Kidney glomerular epithelial cell (primary cell): Measurements from ENCODE around the gene ADARB2.
"Not testable (repeated sequence)": the region's sequence is repeated elsewhere in the genome, so short reads cannot be mapped to it uniquely, and the experiment has no call there.

Experiments
- DNase-seq: peaks from one replicate; lab custom pipeline; 2025; lab: John Stamatoyannopoulos, UW

The ADARB2 gene

GRCh38 chr10:1347962-1348772 lies 389.2 kb downstream of the ADARB2 start:
- DNase-seq: no peak

- no peak for DNase-seq
These were observed 389.8 kb downstream of the ADARB2 start for GRCh38 chr10:1347525-1347924.

- no peak for DNase-seq
These were observed 391.1 kb downstream of the ADARB2 start for GRCh38 chr10:1346201-1346600.

GRCh38 chr10:1345368-1345767 lies 392.0 kb downstream of the ADARB2 start:
- DNase-seq: no peak

GRCh38 chr10:1344846-1345245 lies 392.5 kb downstream of the ADARB2 start:
- no peak for DNase-seq

GRCh38 chr10:1344408-1344807 lies 392.9 kb downstream of the ADARB2 start:
- DNase-seq: no peak

- DNase-seq: no peak
These were observed 394.1 kb downstream of the ADARB2 start for GRCh38 chr10:1343176-1343575.

GRCh38 chr10:1341052-1341451 lies 396.3 kb downstream of the ADARB2 start:
- DNase-seq: not testable (repeated sequence)

- DNase-seq: no peak
These were observed 397.9 kb downstream of the ADARB2 start for GRCh38 chr10:1339396-1339795.

GRCh38 chr10:1335642-1336041 lies 401.7 kb downstream of the ADARB2 start:
- DNase-seq: no peak

GRCh38 chr10:1333981-1334380 lies 403.3 kb downstream of the ADARB2 start:
- no peak for DNase-seq

GRCh38 chr10:1331560-1331959 lies 405.8 kb downstream of the ADARB2 start:
- DNase-seq: no peak

GRCh38 chr10:1329622-1330021 lies 407.7 kb downstream of the ADARB2 start:
- DNase-seq: no peak

GRCh38 chr10:1328981-1329614 lies 408.2 kb downstream of the ADARB2 start:
- DNase-seq: no peak

- no peak for DNase-seq
These were observed 409.0 kb downstream of the ADARB2 start for GRCh38 chr10:1328161-1328823.

- DNase-seq: no peak
These were observed 409.6 kb downstream of the ADARB2 start for GRCh38 chr10:1327759-1328158.

- not testable (repeated sequence) for DNase-seq
These were observed 410.8 kb downstream of the ADARB2 start for GRCh38 chr10:1326514-1326913.

GRCh38 chr10:1324903-1325302 lies 412.4 kb downstream of the ADARB2 start:
- DNase-seq: no peak

GRCh38 chr10:1323951-1324350 lies 413.4 kb downstream of the ADARB2 start:
- DNase-seq: no peak

- no peak for DNase-seq
These were observed 416.5 kb downstream of the ADARB2 start for GRCh38 chr10:1320739-1321320.

- no peak for DNase-seq
These were observed 420.5 kb downstream of the ADARB2 start for GRCh38 chr10:1316809-1317143.

GRCh38 chr10:1316121-1316808 lies 421.1 kb downstream of the ADARB2 start:
- DNase-seq: no peak
